Stimulated activated CD4-positive, alpha-beta T cell treated with anti-CD3 and anti-CD28 coated beads, Interleukin-1b, Interleukin-23, amount 100 ng/mL, for 4 hours (primary cell): ENCODE data around the gene FBXW12.

ENCODE experiments used
- DNase-seq, 2 donors: peaks; one replicate each; pipeline ENCODE4 v3.0.0-alpha.2; 2020; ENCODE audit warnings: low read depth in 2 of 2

Gene FBXW12

DNA sequence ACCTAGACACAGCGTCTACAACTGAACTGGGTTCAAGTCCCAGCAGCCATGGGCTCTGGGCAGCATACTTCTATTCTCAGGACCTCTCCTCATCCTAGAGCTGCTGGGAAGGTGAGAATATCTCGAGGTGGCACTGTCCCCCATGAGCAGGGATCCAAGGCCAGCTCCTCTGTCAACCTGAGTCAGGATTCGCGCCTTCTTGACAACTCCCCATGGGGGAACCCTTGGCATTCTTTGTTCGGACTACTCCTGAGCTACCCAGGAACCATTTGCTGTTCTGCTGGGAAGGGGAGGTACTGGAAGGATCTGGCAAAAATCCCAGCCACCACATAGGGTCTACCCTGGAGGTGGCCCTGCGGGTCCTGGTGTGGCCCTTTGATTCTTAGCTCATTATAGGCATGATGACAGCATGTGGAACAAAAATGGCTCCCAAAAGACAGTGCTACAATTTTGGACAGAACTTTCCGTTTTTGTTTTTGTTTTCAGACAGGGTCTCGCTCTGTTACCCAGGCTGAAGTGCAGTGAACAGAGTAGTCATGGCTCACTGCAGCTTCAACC lies 35.6 kb downstream of the FBXW12 start:
- no peak for DNase-seq

DNA sequence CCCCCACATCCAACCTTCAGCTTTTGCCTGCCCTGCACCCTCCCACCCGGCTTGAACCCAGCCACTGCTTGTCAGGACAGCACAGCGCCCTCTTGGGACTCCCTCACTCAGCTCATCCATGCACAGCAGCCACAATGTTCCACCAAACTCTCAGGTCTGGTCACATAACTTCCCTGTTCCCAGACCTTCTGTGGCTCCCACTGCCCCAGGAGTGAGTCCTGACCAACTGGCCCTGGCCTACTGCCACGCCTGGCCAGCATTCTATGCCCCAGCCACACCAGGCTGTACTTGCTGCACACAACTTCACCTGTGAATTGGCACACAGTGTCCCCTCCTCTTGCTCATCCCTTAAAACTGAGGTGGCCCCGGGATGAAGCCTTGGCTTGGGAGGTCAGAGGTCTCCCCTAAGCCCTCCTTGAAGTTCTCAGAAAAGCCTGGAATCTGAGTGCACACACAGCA lies 36.8 kb downstream of the FBXW12 start:
- DNase-seq = no peak

- no peak for DNase-seq
Measured at GRCh38 chr3:48409291-48410201, 37.5 kb downstream of the FBXW12 start.

DNA sequence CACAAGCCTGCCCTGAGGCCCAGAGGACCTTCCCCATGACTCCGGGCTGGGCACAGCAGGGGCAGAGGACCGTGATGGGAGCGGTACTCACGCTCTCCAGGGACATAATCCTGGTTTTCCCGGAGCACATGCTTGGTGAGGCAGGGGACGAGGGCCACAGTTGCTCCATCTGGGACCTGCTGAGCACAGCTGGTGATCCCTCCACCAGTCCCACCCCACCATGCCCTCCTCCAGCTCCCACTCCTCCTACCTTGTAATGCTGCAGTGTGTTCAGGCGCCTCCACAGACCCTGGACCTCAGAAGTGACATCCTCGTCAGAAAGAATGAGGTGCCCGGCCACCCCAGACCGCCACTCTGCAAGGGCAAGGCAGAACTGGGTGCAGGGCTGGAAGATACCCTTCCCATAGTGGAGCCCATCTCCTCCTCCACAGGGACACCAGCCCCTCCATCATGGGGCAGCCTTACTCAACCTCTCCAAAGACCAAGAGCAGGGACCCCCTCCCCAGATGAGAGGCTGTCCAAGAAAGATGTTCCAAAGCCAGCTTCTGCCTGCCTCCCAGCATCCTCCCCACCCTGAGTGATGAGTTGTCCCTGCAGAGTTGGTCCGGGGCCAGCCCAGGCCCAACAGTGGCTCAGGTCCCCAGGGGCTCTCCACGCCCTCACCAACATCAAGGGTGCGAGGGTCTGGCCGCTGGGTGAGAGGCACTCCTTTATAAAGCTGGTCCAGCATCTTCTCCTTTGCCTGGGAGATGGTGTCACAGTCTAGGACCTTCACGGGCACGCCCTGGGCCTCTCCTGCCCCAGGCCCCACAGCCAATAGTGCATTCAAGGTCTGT lies 38.4 kb downstream of the FBXW12 start:
- DNase-seq = no peak

DNA sequence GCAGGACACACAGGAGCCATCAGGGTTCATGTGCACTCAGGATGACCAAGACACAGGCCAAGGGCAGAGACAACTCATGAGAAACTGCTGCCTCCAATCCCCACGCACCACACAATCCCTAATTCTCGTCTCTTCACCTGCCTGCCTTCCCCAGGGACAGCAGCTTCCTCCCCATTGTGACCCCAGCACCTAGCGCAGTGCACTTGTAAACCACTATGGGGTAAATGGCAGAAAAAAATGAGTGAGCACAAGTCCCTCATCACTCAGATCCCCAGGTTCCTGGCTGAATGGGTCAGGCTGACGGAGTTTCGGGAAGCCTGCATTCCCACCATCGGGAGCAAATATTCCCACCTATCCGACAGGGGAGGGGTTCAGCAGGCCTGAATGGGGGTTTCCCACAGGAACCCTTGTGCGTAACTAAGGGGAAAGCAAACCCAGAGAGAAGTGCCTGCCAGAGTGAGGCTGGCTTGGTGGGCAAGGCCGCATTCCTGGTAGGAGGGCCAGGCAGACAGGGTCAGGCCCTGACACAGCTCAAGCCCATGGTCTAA lies 39.1 kb downstream of the FBXW12 start:
- no peak for DNase-seq

GRCh38 chr3:48411606-48412374 lies 39.8 kb downstream of the FBXW12 start:
- no peak for DNase-seq

- no peak for DNase-seq
Measured at GRCh38 chr3:48412375-48413001, 40.5 kb downstream of the FBXW12 start.

- DNase-seq = no peak
Measured at GRCh38 chr3:48413086-48413485, 41.1 kb downstream of the FBXW12 start.

DNA sequence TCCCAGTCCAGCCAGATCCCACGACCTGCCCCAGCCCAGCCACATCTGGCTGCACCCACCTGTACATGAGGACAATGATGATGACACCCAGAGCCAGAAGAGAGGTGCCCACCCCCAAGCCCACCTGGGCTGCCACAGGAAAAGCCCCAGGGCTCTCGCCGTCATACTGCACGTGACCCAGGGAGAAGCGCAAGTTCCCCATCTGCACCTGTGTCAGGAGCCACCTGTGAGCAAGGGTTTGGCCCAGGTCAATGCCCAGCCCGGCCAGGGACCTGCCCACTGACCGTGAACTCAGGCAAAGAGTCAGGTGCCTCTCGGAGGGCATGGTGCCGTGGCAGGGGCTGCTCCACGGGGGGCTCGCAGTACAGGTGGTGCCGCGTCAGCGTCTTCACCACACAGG lies 41.6 kb downstream of the FBXW12 start:
- DNase-seq = no peak

- no peak for DNase-seq
Measured at GRCh38 chr3:48414376-48415250, 42.6 kb downstream of the FBXW12 start.

DNA sequence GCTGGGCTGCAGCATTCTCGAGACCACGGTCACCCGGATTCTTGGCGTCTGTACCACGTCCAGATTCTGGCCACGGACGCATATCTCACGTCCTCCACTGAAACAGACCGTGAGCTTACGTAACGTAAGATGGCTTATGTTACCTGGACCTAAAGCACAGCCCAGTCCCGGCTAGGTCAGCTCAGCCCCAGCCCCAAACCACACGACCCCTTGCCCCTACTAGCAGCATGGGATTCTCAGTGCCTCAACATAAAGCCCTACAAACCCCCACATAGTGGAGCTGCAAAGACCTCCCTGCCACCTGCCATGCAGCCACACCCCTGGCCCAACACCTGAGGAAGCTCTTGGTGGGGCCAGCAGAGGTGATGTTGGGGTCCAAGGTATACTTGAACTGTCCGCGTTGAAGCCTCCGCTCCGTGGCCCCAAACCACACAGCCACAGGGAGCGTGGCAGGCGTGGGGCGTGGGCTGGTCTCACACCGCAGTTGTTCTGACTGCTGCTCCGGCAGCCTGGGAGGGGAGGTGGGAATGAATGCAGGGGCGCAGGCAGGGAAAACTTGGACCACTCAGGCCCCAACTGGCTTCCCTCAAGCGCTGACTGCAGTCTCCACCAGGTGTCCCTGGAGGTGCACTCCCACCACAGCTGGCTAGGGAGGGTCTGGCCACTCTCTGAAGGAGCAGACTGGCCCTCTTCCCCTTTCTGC lies 43.4 kb downstream of the FBXW12 start:
- DNase-seq = no peak

DNA sequence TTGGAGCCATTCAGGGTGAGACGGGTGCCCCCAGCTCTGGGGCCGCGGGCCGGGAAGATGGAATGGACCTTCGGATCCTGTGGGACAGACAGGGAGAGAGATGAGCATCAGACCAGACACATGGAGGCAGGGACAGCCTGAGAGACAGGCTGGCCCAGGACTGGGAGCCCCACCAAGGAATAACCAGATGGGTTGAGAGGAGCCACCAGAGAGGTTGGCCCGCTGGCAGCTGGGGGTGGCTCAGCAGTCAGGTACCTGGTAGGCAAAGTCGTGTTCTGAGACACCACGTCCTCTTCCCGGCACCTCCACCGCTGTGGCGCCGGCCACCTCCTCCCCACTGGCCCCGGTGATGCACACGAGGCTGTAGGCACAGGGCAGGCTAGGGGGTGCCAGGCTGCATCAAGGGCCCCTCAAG lies 44.1 kb downstream of the FBXW12 start:
- DNase-seq = no peak

DNA sequence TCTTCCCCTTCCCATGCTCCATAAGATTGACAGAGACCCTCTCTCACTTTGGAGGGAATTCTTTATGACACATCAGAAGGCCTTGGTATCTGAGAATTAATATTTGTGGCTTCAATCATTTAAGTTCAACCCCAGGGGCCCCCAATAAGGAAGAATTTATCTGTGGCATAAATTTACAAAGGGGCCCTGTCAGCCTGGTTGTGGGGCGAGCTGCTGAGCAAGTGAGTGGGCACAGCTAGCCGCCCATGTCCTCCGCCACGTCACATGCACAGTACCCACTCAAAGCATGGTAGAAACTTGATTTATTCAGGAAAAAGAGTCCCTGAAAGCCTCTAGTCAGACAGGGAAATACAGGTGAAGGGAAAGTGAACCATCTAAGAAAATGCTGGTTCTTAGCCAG lies 44.5 kb downstream of the FBXW12 start:
- DNase-seq = no peak

DNA sequence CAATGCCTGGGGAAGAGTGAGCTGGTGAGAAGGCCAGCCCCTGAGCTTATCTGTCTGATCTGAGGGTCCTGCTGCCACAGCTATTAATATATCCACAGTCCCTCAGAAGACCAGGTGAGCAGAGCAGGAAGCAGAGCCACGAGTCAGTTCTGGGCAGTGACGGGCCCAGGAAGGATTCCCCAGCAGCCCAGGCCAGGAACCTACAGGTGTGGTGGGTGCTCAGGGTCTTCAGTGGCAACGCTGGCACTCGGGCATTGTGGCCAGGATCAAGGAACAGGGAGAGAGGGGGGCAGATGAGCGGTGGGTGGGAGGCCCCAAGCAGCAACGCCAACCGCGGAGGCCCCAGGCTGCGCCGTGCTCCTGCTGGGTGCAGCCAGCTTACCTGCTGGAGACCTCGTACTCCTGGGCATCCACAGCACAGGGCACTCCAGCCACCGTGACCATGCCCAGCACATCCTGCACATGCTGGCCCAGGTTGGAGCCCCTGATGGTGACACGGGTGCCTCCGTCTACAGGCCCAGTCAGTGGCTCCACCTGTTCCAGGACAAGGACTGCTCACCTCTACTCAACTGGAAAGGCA lies 45.6 kb downstream of the FBXW12 start:
- no peak for DNase-seq

DNA sequence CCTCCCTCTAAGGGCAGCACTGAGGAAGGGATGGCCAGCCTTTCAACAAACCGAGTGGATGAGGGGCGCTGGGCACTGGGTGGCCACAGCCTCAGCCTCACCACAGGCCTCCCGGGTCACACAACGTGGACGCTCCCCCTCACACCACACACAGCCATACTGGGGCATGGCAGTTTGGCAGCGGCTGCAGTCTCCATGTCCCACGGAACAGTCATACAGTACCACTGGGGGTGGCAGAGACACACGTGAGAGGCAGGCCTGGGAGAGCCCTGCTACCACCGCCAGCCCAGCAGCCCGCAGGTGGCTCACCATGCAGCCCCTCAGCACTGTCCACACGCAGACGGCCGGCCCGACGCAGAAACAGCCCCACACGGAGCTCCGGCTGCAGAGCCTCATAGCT lies 46.1 kb downstream of the FBXW12 start:
- no peak for DNase-seq

DNA sequence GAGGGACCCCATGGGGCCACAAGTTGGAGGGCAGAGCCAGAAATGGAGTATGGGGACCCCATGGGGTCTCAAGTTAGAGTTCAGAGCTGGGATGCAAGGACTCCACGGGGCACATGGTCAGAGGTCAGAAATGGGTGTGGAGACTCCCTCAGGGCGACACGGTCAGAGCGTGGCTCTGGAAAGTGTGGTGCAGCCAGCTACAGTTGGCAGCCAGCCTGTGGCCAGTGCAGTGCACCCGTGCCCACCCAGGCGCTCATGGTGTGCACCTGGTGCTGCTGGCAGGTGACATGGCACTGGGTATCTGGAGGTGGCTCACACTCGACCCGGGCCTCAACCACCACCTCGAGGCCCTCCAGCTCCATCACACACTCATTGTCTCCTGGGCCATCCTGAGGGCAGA lies 46.6 kb downstream of the FBXW12 start:
- DNase-seq = no peak

DNA sequence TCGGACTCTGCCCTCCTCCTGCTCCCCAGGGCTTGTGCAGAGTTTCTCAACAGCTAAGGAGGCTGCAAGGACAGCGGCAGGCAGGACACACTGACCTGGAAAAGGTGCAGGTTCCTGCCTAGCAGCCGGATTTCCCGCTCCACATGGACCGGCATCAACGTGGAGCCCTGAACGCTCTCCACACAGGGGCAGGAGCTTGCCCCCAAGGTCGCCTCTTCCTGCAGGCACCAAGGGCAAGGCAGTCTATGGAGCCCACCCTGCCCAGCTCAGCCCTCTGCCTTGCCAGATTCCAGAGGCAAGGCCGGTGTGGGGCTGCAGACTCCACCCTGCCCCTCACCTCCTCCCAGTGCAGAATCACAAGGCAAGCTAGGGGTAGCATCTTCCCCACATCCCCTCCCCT lies 47.1 kb downstream of the FBXW12 start:
- no peak for DNase-seq

- no peak for DNase-seq
Measured at GRCh38 chr3:48419597-48419996, 47.6 kb downstream of the FBXW12 start.

DNA sequence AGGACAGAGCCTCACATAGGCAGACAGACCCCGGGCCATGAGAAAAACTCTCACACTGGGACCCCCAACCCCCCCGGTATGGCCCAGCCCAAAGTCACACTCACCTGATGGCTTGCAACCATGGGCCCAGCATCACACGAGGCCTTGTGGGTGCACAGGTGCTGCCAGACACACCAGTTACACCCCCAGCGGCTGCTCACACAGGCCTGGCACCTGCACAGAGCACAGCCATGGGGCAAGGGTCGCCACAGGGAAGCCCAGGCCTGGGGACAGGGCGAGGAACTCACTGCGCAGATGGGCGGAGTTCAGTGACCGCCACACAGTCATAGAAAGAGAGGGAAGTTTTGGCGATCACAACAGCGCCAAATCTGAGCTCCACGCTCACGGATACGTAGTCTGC lies 48.5 kb downstream of the FBXW12 start:
- DNase-seq = no peak
